Neural progenitor cell (in vitro differentiated cells): ENCODE measurements around the gene HSF2BP. TPM values are rescaled to one million over a fixed set of nuclear protein-coding genes. Genes with fewer than 3 reads are reported as not detected.

Experiments used
- DNase-seq: peaks from one replicate; pipeline ENCODE4 v3.0.0-alpha.2; 2016; ENCODE audit warnings: low spot score
- H2AFZ ChIP-seq: fragments of 200-600 bp; sonication (generic); replicated peaks from 2 replicates; pipeline ENCODE4 v1.6.1; 2016; ENCODE audit warnings: antibody characterized with exemption
- H3F3A ChIP-seq: fragments of 200-600 bp; sonication (generic); 2 replicates; pipeline ENCODE4 v1.6.1; 2016; ENCODE audit warnings: antibody characterized with exemption, low read depth
- H3K27ac ChIP-seq: fragments of 200-600 bp; sonication (generic); 2 replicates; pipeline ENCODE4 v1.5.1; 2016; ENCODE audit warnings: mild to moderate bottlenecking
- H3K27me3 ChIP-seq: fragments of 200-600 bp; sonication (generic); 2 replicates; pipeline ENCODE4 v1.6.1; 2016; ENCODE audit warnings: mild to moderate bottlenecking, moderate library complexity
- H3K36me3 ChIP-seq: fragments of 200-600 bp; sonication (generic); 2 replicates; pipeline ENCODE4 v1.5.1; 2016
- H3K4me1 ChIP-seq: fragments of 200-600 bp; sonication (generic); 2 replicates; pipeline ENCODE4 v1.6.1; 2016; ENCODE audit warnings: mixed run types
- H3K4me2 ChIP-seq: fragments of 200-600 bp; sonication (generic); 2 replicates; pipeline ENCODE4 v1.6.1; 2016
- H3K4me3 ChIP-seq: fragments of 200-600 bp; sonication (generic); 2 replicates; pipeline ENCODE4 v1.5.1; 2016
- H3K79me2 ChIP-seq: fragments of 200-600 bp; sonication (generic); 2 replicates; pipeline ENCODE4 v1.6.1; 2016; ENCODE audit warnings: low read depth
- H3K9ac ChIP-seq: fragments of 200-600 bp; sonication (generic); 2 replicates; pipeline ENCODE4 v1.6.1; 2016
- H3K9me3 ChIP-seq: fragments of 200-600 bp; sonication (generic); 2 replicates; pipeline ENCODE4 v1.5.1; 2016; ENCODE audit warnings: low read depth
- H4K20me1 ChIP-seq: fragments of 200-600 bp; sonication (generic); 2 replicates; pipeline ENCODE4 v1.6.1; 2016; ENCODE audit warnings: low read depth
- H3K27ac Mint-ChIP-seq: 3 replicates; pipeline ENCODE4 v1.8.0; 2021; ENCODE audit warnings: mixed read lengths
- H3K27me3 Mint-ChIP-seq: 2 replicates; pipeline ENCODE4 v1.8.0; 2022; ENCODE audit warnings: low read depth, mild to moderate bottlenecking, inconsistent platforms, moderate library complexity, mixed read lengths; ENCODE audit not compliant: insufficient read depth
- H3K36me3 Mint-ChIP-seq: 3 replicates; pipeline ENCODE4 v1.8.0; 2021; ENCODE audit warnings: mixed read lengths
- H3K4me1 Mint-ChIP-seq: 3 replicates; pipeline ENCODE4 v1.8.0; 2021; ENCODE audit warnings: mixed read lengths
- H3K4me3 Mint-ChIP-seq: 3 replicates; pipeline ENCODE4 v1.8.0; 2021; ENCODE audit warnings: mild to moderate bottlenecking, moderate library complexity, mixed read lengths
- H3K9me3 Mint-ChIP-seq: 3 replicates; pipeline ENCODE4 v1.8.0; 2020; ENCODE audit warnings: mixed read lengths
- EZH2 ChIP-seq: fragments of 200-600 bp; sonication (generic); IDR thresholded peaks from 2 replicates; pipeline ENCODE4 v1.6.1; 2017; ENCODE audit warnings: antibody characterized with exemption, mild to moderate bottlenecking, moderate library complexity
- EZH2phosphoT487 ChIP-seq: fragments of 200-600 bp; sonication (generic); IDR thresholded peaks from 2 replicates; pipeline ENCODE4 v1.6.1; 2017; ENCODE audit warnings: antibody characterized with exemption
- total RNA-seq: library from RNA; depleted of rRNA; stranded (reverse); fragments of >200 nt; gene quantifications from 2 replicates; pipeline ENCODE4 v1.2.3, GENCODE V29; 2015; ENCODE audit warnings: low replicate concordance
- TF ChIP-seq, protein P1 (sequence below): fragments of 200-600 bp; sonication (generic); IDR thresholded peaks from 2 replicates; pipeline ENCODE4 v1.5.1; 2017; ENCODE audit warnings: antibody characterized with exemption, mild to moderate bottlenecking

HSF2BP gene
- total RNA-seq, 1 donor from 2014 or later: 0.71 TPM

DNA sequence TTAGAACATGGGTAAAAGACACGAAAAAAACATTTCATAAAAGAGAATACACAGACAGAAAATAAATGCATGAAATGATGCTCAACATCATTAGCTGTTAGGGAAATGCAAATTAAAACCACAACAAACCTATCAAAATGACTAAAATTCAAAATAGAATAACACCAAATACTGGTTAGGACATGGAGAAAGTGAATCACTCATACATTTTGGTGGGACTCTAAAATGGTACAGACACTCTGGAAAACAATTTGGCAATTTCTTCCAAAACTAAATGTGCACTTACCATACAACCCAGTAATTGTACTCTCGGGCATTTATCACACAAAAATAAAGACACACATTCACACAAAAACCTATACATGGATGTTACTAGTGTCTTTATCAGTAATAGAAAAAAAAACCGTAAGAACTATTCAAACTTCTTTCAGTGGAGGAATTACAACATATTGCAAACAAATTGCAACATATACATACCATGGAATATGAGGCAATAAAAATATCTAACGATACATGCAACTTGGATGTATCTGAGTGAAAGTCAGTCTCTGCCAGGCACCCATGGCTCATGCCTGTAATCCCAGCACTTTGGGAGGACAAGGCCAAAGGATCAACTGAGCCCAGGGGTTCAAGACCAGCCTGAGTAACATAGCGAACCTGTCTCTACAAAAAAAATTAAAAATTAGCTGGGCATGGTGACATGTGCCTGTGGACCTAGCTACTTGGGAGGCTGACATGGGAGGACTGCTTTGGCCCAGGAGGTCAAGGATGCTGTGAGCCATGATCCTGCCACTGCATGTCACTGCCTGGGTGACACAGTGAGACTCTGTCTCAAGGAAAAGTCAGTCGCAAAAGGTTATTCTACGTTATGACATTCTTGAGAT lies 19.6 kb downstream of the HSF2BP start:
- no peak for TF ChIP-seq EZH2phosphoT487
- TF ChIP-seq, protein P1, sequence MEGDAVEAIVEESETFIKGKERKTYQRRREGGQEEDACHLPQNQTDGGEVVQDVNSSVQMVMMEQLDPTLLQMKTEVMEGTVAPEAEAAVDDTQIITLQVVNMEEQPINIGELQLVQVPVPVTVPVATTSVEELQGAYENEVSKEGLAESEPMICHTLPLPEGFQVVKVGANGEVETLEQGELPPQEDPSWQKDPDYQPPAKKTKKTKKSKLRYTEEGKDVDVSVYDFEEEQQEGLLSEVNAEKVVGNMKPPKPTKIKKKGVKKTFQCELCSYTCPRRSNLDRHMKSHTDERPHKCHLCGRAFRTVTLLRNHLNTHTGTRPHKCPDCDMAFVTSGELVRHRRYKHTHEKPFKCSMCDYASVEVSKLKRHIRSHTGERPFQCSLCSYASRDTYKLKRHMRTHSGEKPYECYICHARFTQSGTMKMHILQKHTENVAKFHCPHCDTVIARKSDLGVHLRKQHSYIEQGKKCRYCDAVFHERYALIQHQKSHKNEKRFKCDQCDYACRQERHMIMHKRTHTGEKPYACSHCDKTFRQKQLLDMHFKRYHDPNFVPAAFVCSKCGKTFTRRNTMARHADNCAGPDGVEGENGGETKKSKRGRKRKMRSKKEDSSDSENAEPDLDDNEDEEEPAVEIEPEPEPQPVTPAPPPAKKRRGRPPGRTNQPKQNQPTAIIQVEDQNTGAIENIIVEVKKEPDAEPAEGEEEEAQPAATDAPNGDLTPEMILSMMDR: no peak
- TF ChIP-seq EZH2: no peak
- Histone ChIP-seq H3K36me3 (no peaks in the 10 kb centered on the region), H3K79me2 (no peaks in the 10 kb centered on the region), H3K9me3 (no peaks in the 10 kb centered on the region), H3K4me1 (no peaks in the 10 kb centered on the region), H3K27ac (no peak overlapping the region), H3K4me2 (no peak overlapping the region), H3K27me3 (no peaks in the 10 kb centered on the region), H3K9ac (no peak overlapping the region), H4K20me1 (no peaks in the 10 kb centered on the region), H3K4me3 (no peak overlapping the region), H2AFZ (no peak overlapping the region), H3F3A (no peaks in the 10 kb centered on the region)
- no peaks in the 10 kb centered on the region for H3K36me3 Mint-ChIP-seq
- no peak overlapping the region for H3K4me3 Mint-ChIP-seq
- no peaks in the 10 kb centered on the region for H3K27me3 Mint-ChIP-seq
- no peaks in the 10 kb centered on the region for H3K9me3 Mint-ChIP-seq
- DNase-seq: no peak
- H3K27ac Mint-ChIP-seq: no peak overlapping the region
- peaks cover 13% of the 10 kb centered on the region for H3K4me1 Mint-ChIP-seq

DNA sequence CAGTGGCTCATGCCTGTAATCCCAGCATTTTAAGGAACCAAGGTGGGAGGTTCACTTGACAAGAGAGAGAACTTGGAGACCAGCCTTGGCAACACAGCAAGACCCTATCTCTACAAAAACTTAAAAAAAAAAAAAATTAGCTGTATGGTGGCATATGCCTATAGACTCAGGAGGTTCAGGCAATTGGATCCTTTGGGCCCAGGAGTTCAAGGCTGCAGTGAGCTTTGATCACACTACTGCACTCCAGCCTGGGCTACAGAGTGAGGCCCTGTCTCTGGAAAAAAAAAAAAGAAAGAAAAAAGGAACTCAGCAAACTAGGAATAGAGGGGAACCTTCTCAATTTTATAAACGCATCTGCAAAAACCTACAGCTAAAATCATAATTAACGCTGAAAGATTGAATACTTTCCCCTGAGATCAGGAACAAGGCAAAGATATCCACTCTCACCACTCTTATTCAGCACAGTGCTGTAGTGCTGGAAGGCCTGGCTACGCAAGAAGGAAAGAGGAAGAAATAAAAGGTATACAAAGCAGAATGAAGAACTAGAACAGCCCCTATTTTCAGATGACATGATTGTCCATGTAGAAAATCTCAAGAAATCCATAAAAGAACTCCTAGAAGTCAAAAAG lies 21.6 kb downstream of the HSF2BP start:
- Histone ChIP-seq H3K27ac (no peak overlapping the region), H3K79me2 (no peaks in the 10 kb centered on the region), H3K4me1 (no peaks in the 10 kb centered on the region), H2AFZ (no peak overlapping the region), H3K27me3 (no peaks in the 10 kb centered on the region), H3K9me3 (no peaks in the 10 kb centered on the region), H3K4me3 (no peak overlapping the region), H3F3A (no peaks in the 10 kb centered on the region), H3K36me3 (no peaks in the 10 kb centered on the region), H4K20me1 (no peaks in the 10 kb centered on the region), H3K9ac (no peak overlapping the region), H3K4me2 (no peak overlapping the region)
- DNase-seq: no peak
- Mint-ChIP-seq H3K36me3 (no peaks in the 10 kb centered on the region), H3K27ac (no peak overlapping the region), H3K4me3 (no peak overlapping the region), H3K27me3 (no peaks in the 10 kb centered on the region), H3K9me3 (no peaks in the 10 kb centered on the region), H3K4me1 (no peaks in the 10 kb centered on the region)
- no peak for TF ChIP-seq EZH2
- no peak for TF ChIP-seq EZH2phosphoT487
- TF ChIP-seq, protein P1: no peak

DNA sequence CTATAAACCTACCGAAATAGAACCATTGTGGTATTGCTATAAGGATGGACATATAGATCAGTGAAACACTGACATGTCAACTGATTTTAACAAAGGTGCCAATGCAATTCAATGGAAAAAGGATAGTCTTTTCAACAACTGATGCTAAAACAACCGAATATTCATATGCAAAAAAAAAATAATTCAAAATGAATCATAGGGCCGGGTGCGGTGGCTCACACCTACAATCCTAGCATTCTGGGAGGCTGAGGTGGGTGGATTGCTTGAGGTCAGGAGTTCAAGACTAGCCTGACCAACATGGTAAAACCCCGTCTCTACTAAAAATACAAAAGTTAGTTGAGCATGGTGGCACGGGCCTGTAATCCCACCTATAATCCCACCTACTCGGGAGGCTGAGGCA lies 23.9 kb downstream of the HSF2BP start:
- no peak for DNase-seq
- no peaks in the 10 kb centered on the region for H3F3A ChIP-seq
- no peak overlapping the region for H3K4me2 ChIP-seq
- peaks cover under 1% of the 10 kb centered on the region for H3K36me3 Mint-ChIP-seq
- H3K27ac ChIP-seq: no peak overlapping the region
- H3K27me3 Mint-ChIP-seq: no peaks in the 10 kb centered on the region
- no peaks in the 10 kb centered on the region for H3K4me1 ChIP-seq
- H3K27me3 ChIP-seq: no peaks in the 10 kb centered on the region
- no peak overlapping the region for H3K9ac ChIP-seq
- H3K4me3 ChIP-seq: no peak overlapping the region
- no peaks in the 10 kb centered on the region for H3K9me3 Mint-ChIP-seq
- H3K4me3 Mint-ChIP-seq: no peak overlapping the region
- H3K79me2 ChIP-seq: no peaks in the 10 kb centered on the region
- no peaks in the 10 kb centered on the region for H3K4me1 Mint-ChIP-seq
- no peaks in the 10 kb centered on the region for H3K36me3 ChIP-seq
- no peaks in the 10 kb centered on the region for H3K9me3 ChIP-seq
- no peaks in the 10 kb centered on the region for H4K20me1 ChIP-seq
- TF ChIP-seq EZH2phosphoT487 (no peak), EZH2 (no peak)
- TF ChIP-seq, protein P1: no peak
- no peak overlapping the region for H2AFZ ChIP-seq
- no peak overlapping the region for H3K27ac Mint-ChIP-seq
